SK-MEL-5 (cell line): ENCODE results near the gene FIGLA. TPM values are rescaled to one million over a fixed set of nuclear protein-coding genes. Genes with fewer than 3 reads are reported as not detected.

ENCODE experiments used
- DNase-seq: peaks from one replicate; pipeline ENCODE4 v3.0.0-alpha.2; 2016; ENCODE audit warnings: low read depth, low spot score
- in situ Hi-C: cut with HindIII; loops from 2 replicates; pipeline ENCODE4 v1.10.0; 2016; ENCODE audit warnings: low sequenced_read_pairs, high pct_unique_total_duplicates, low pct_unique_long_range_greater_than_20kb
- small RNA-seq, 2 experiments: library from RNA; depleted of rRNA; stranded (forward); fragments of <200 nt; gene quantifications; one replicate each; pipeline ENCODE3, GENCODE V24; 2014
- total RNA-seq: library from RNA; depleted of rRNA; stranded (reverse); fragments of >200 nt; shearing (Covaris generic); gene quantifications from 2 replicates; pipeline ENCODE4 v1.2.3, GENCODE V29; 2014; rRNA removed

The FIGLA gene
- total RNA-seq, 1 experiment from 2014 or later = not detected

DNA sequence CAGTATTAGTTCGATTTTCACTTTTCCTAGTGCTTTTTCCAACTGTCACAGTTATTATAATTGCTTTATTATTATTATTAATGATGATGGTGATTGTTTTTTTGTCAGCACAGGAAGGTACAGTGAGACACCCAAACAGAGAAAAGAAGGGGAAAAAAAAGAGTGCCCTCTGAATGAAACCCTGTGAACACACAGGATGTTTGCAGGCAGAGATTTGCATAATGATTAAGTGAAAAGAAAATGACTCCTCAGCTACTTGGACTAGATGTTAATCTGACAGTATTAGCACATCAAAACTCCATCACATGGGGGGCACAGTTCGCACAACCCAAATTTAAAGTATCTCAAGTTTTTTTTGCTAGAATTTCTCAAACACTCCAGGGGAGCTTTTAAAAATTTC, 55.4 kb downstream of the FIGLA start:
- no peak for DNase-seq
- in situ Hi-C loops = no loop called here

DNA sequence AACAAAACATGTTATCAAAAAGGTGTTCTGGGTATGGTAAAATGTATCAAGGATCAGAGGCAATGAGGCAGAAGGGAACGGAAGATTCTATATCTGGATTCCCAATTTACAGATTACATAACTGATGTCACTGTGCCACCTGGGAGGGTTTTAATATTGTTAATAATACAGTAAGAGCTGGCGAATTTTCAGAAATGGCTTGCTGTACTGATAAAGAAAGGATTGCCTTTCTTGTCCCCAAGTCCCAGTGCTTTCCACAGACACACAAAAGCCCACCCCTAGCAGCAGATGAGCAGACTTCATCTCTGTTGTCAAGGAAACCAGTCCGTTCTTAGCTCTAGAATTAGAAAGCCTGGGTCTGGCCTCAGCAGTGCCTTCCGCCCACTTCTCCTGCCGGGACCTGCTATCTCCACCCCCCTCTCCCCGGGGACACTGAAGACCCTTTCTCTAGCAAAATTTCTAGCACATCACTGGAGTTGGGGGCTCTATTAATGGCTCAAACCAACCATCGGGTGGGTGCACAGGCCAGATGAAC, 56.7 kb downstream of the FIGLA start:
- in situ Hi-C loops = no loop called here
- DNase-seq = no peak

DNA sequence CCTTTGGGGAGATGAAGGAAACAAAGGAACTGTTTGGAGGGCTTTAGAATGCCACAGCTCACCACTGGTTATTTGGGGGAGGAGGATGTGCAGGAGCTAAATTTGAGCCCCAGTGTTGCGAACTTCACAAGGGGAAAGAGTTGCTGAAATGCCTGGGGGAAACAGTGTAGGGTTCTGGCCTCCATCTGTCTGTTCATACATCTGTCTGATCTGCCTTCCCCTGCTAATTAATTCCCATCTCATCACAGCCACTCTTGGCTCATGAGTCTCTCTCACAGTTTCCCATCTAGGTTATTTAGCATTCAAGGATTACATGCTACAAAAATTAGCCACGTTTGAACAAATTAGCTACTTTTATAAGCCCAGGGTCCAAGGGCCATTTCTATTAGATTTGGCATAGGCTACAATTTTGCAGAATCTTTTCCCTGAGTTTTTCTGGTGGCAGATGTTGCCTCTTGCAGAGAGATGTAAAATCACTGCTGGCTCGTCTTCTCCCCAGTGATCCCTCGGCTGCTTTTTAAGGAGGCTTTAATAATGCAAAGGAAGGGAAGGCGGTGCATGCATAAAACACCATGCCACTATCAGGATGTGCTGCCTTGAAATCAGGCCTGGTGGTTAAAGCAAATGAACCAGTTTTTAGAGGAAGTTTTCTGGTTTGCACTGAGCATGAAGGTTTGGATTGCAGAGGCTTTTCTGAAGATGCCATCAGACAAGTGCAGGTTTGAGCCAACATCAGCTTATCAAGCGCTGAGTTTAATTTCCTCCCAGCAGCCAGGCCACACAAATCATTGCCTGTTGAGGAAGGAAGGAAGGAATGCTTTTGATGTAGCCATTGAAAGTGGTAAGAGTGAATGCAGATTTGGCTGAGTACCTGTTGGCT, 57.4 kb downstream of the FIGLA start:
- no peak for DNase-seq
- in situ Hi-C loops = no loop called here

DNA sequence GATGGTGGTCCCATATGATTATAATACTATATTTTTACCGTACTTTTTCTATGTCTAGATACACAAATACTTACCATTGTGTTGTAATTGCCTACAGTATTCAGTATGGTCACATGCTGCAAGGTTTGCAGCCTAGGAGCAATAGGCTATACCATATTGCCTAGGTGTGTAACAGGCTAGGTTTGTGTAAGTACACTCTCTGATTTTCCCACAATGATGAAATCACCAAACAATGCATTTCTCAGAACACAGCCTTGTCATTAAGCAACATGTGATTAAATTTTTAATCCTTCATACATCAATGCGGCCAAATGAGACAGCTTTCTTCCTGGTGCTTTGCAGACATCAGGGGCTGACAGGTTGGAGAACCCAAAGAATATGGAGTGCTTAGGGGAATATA, 59.7 kb downstream of the FIGLA start:
- in situ Hi-C loops = no loop called here

DNA sequence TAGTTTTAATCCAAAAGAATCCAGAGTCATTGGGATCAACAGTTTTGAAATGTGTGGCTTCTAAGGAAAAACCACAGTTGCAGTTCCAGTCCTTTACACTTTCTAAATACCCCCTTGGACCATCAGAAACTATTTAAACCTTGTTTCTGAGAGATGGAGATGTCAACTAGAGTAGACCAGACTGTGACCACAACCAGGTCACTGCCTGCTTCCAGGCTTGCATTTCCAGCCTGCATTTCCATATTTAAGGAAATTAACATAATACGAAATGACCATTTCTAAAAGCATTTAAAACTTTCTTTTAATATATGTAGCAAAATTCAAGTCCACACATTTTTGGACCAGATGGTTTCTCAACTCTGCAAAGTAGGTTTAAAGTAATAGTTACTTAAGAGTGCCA, 60.8 kb downstream of the FIGLA start:
- in situ Hi-C loops = no loop called here
- no peak for DNase-seq

More for the DNA sequence above, 59.7 kb downstream of the FIGLA start:
- no peak for DNase-seq

DNA sequence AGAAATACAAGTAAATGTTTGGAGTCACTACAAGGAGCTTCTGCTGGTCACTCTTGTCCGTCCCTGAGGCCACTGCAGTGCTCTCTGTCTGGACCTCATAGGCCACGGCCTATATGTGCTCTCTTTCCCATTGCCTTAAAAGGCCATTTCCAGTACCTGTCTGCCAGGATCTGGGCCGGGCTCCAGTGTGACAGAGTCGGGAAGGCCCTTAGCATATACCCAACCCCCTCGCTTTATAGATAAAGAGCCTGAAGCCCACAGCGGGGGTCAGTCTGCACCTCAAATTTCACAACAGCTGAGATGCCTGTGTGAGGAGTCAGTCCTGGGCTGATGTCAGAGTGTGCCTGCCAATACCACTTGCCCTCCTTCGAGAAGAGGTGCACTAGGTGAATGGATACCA, 62.3 kb downstream of the FIGLA start:
- no peak for DNase-seq
- in situ Hi-C loops = no loop called here

Small RNA genes within 50 kb of the gene (small RNA-seq; reads per million reads assigned to genes)
- gene HMGN2P21 = 0 reads per million in 2 experiments

Other genes with a start within 250 kb of the FIGLA start
- 2.1 and 2.4 TPM in 2 replicates for gene TGFA, start 236.8 kb downstream of the FIGLA start, total RNA-seq
- gene ADD2, start 22.4 kb downstream of the FIGLA start, total RNA-seq = 5.2 and 5.7 TPM in 2 replicates
- gene CLEC4F, start 30.0 kb upstream of the FIGLA start, total RNA-seq = not detected in 2 replicates
- gene CD207, start 45.2 kb upstream of the FIGLA start, total RNA-seq = 0.08 TPM in 1 of 2 replicates, not detected in the other
- gene VAX2, start 109.9 kb upstream of the FIGLA start, total RNA-seq = 2.0 and 4.5 TPM in 2 replicates
- gene ATP6V1B1, start 145.3 kb upstream of the FIGLA start, total RNA-seq = 2.5 TPM in 1 of 2 replicates, not detected in the other
- not detected in 2 replicates for gene ANKRD53, start 188.0 kb upstream of the FIGLA start, total RNA-seq
- 55.3 and 59.5 TPM in 2 replicates for gene TEX261, start 204.2 kb upstream of the FIGLA start, total RNA-seq